Effector CD4-positive, alpha-beta T cell (primary cell): ENCODE data around the gene ALDH2.
"Not testable (repeated sequence)": the region's sequence is repeated elsewhere in the genome, so short reads cannot be mapped to it uniquely, and the experiment has no call there.

Experiments
- DNase-seq: peaks from one replicate; pipeline ENCODE4 v3.0.0-alpha.2; 2020

Gene ALDH2

GRCh38 chr12:111792155-111792855 lies 25.6 kb downstream of the ALDH2 start:
- no peak for DNase-seq

GRCh38 chr12:111792856-111793235 lies 26.1 kb downstream of the ALDH2 start:
- DNase-seq = no peak

GRCh38 chr12:111798182-111798581 lies 31.4 kb downstream of the ALDH2 start:
- no peak for DNase-seq

- no peak for DNase-seq
Observed at GRCh38 chr12:111799758-111800157, 33.0 kb downstream of the ALDH2 start.

- DNase-seq = no peak
Observed at GRCh38 chr12:111803038-111803626, 36.4 kb downstream of the ALDH2 start.

- no peak for DNase-seq
Observed at GRCh38 chr12:111803851-111804250, 37.1 kb downstream of the ALDH2 start.

GRCh38 chr12:111806304-111806703 lies 39.6 kb downstream of the ALDH2 start:
- DNase-seq = no peak

GRCh38 chr12:111807232-111807631 lies 40.5 kb downstream of the ALDH2 start:
- DNase-seq = no peak

- DNase-seq = peak; percentile 36
Observed at GRCh38 chr12:111812881-111813741, 46.4 kb downstream of the ALDH2 start.

GRCh38 chr12:111816065-111816615 lies 49.4 kb downstream of the ALDH2 start:
- DNase-seq = no peak

GRCh38 chr12:111816898-111817297 lies 50.2 kb downstream of the ALDH2 start:
- DNase-seq = not testable (repeated sequence)

- no peak for DNase-seq
Observed at GRCh38 chr12:111818340-111818739, 51.6 kb downstream of the ALDH2 start.

- DNase-seq = no peak
Observed at GRCh38 chr12:111819191-111820158, 52.7 kb downstream of the ALDH2 start.

- not testable (repeated sequence) for DNase-seq
Observed at GRCh38 chr12:111820828-111821227, 54.1 kb downstream of the ALDH2 start.

- DNase-seq = no peak
Observed at GRCh38 chr12:111822886-111823285, 56.2 kb downstream of the ALDH2 start.

- no peak for DNase-seq
Observed at GRCh38 chr12:111823891-111824290, 57.2 kb downstream of the ALDH2 start.

GRCh38 chr12:111824312-111824711 lies 57.6 kb downstream of the ALDH2 start:
- not testable (repeated sequence) for DNase-seq

GRCh38 chr12:111825509-111825908 lies 58.8 kb downstream of the ALDH2 start:
- no peak for DNase-seq

- no peak for DNase-seq
Observed at GRCh38 chr12:111826316-111826715, 59.6 kb downstream of the ALDH2 start.

GRCh38 chr12:111826992-111827391 lies 60.3 kb downstream of the ALDH2 start:
- no peak for DNase-seq

GRCh38 chr12:111827907-111828306 lies 61.2 kb downstream of the ALDH2 start:
- no peak for DNase-seq

- no peak for DNase-seq
Observed at GRCh38 chr12:111828338-111828979, 61.7 kb downstream of the ALDH2 start.
